HEK293 (cell line): Measurements from ENCODE around the gene CHMP4A.

Experiments
- CTCF ChIP-seq: fragments of 450-650 bp; formaldehyde crosslinking; IDR thresholded peaks from 2 replicates; pipeline ENCODE4 v1.5.1; 2016; ENCODE audit warnings: missing biosample characterization, missing genetic modification characterization
- SALL2 ChIP-seq: fragments of 450-650 bp; formaldehyde crosslinking; IDR thresholded peaks from 2 replicates; pipeline ENCODE4 v1.5.0; 2017; ENCODE audit warnings: missing biosample characterization, mild to moderate bottlenecking, missing genetic modification characterization, borderline replicate concordance
- TSHZ1 ChIP-seq: fragments of 450-650 bp; formaldehyde crosslinking; IDR thresholded peaks from 2 replicates; pipeline ENCODE4 v1.5.1; 2016; ENCODE audit warnings: missing biosample characterization, missing genetic modification characterization, borderline replicate concordance
- ZBTB21 ChIP-seq: fragments of 450-650 bp; formaldehyde crosslinking; IDR thresholded peaks from 2 replicates; pipeline ENCODE4 v1.5.1; 2017; ENCODE audit warnings: missing biosample characterization, missing genetic modification characterization
- ZNF121 ChIP-seq: fragments of 450-650 bp; formaldehyde crosslinking; IDR thresholded peaks from 2 replicates; pipeline ENCODE4 v1.5.1; 2016; ENCODE audit warnings: missing biosample characterization, missing genetic modification characterization
- ZNF155 ChIP-seq: fragments of 450-650 bp; formaldehyde crosslinking; IDR thresholded peaks from 2 replicates; pipeline ENCODE4 v1.5.1; 2016; ENCODE audit warnings: missing biosample characterization, missing genetic modification characterization
- ZNF26 ChIP-seq: fragments of 450-650 bp; formaldehyde crosslinking; IDR thresholded peaks from 2 replicates; pipeline ENCODE4 v1.5.1; 2016; ENCODE audit warnings: missing biosample characterization, missing genetic modification characterization
- ZNF266 ChIP-seq: fragments of 450-650 bp; formaldehyde crosslinking; IDR thresholded peaks from 2 replicates; pipeline ENCODE4 v1.5.1; 2016; ENCODE audit warnings: missing biosample characterization, missing genetic modification characterization, low read depth
- ZNF274 ChIP-seq, 2 experiments: fragments of 200-500 bp in 1 of 2; fragments of 450-650 bp in 1 of 2; sonication (Bioruptor generic) in 1 of 2; formaldehyde crosslinking in 1 of 2; IDR thresholded peaks; 2 replicates each; pipeline versions ENCODE4 v1.5.1 to v1.6.1; 2014 to 2016; ENCODE audit warnings: borderline replicate concordance in 1 of 2, inconsistent platforms in 1 of 2, low read length in 1 of 2, missing biosample characterization in 1 of 2, missing genetic modification characterization in 1 of 2
- ZNF426 ChIP-seq: fragments of 450-650 bp; formaldehyde crosslinking; IDR thresholded peaks from 2 replicates; pipeline ENCODE4 v1.5.1; 2017; ENCODE audit warnings: missing biosample characterization, missing genetic modification characterization, mild to moderate bottlenecking, inconsistent platforms, moderate library complexity
- ZNF830 ChIP-seq: fragments of 450-650 bp; IDR thresholded peaks from 2 replicates; pipeline ENCODE4 v1.5.0; 2018; ENCODE audit warnings: missing biosample characterization, missing genetic modification characterization, low read depth, mild to moderate bottlenecking, moderate library complexity

- TF ChIP-seq CTCF (tag by site-specific recombination) (no peak), ZNF121 (no peak), ZNF274 (IDR thresholded peaks at IDR 0.05; ENCODE audit: low read length) (no peak), ZNF274 (tag by site-specific recombination; IDR thresholded peaks at IDR 0.05; ENCODE audit: borderline replicate concordance) (no peak), ZNF830 (tag by site-specific recombination) (no peak), ZNF426 (no peak), ZNF266 (tag by site-specific recombination) (no peak), ZNF26 (tag by site-specific recombination) (no peak), SALL2 (tag by site-specific recombination) (no peak), TSHZ1 (no peak), ZNF155 (tag by site-specific recombination) (no peak), ZBTB21 (tag by site-specific recombination) (no peak)
These were observed 2.0 kb downstream of the CHMP4A start for GRCh38 chr14:24211311-24211710.
